ENCODE data around the gene DLK1.

DNA sequence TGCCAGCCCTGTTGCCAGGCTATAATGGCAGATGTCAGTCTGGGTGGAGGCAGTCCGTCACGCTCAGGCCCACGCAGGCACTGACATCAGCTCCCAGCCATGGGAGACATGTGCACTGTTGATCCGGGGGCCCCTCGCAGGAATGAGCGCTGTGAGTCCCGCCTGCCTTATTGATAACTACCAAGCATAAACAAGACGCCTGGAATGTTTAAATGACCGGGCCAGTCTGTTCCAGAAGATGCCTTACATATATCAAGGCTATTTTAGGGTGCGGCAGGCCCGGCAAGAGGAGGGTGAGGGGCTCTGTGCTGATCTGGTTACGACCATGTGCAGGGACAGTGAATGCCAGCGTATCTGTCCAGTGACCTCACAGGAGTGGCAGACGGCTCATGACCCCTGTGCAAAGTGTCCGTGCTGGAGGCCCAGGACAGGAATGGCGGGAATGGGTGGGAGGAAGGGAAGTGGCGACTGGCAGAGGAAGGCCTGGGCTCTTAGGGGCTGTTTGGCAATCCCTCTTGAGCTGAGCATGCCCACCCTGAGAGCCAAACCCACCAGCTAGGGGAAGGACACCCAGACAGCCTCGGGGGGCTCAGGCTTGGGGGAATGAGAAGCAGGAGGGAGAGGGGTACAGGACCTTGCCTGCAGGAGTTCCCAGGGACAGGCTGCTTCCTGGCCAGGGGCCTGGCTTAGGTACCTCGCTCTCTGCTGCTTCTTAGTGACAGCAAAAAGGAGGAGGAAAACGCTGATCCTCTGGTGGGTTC lies 49.3 kb downstream of the DLK1 start:
- no peak for TF ChIP-seq CEBPB (IDR thresholded peaks at IDR 0.05)
- no peak for TF ChIP-seq TEAD4 (IDR thresholded peaks at IDR 0.05)
- no peak for TF ChIP-seq EP300 (IDR thresholded peaks at IDR 0.05; ENCODE audit: borderline replicate concordance)
- TF ChIP-seq, protein P1, sequence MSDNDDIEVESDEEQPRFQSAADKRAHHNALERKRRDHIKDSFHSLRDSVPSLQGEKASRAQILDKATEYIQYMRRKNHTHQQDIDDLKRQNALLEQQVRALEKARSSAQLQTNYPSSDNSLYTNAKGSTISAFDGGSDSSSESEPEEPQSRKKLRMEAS (IDR thresholded peaks at IDR 0.05): no peak
- TF ChIP-seq, protein P2, sequence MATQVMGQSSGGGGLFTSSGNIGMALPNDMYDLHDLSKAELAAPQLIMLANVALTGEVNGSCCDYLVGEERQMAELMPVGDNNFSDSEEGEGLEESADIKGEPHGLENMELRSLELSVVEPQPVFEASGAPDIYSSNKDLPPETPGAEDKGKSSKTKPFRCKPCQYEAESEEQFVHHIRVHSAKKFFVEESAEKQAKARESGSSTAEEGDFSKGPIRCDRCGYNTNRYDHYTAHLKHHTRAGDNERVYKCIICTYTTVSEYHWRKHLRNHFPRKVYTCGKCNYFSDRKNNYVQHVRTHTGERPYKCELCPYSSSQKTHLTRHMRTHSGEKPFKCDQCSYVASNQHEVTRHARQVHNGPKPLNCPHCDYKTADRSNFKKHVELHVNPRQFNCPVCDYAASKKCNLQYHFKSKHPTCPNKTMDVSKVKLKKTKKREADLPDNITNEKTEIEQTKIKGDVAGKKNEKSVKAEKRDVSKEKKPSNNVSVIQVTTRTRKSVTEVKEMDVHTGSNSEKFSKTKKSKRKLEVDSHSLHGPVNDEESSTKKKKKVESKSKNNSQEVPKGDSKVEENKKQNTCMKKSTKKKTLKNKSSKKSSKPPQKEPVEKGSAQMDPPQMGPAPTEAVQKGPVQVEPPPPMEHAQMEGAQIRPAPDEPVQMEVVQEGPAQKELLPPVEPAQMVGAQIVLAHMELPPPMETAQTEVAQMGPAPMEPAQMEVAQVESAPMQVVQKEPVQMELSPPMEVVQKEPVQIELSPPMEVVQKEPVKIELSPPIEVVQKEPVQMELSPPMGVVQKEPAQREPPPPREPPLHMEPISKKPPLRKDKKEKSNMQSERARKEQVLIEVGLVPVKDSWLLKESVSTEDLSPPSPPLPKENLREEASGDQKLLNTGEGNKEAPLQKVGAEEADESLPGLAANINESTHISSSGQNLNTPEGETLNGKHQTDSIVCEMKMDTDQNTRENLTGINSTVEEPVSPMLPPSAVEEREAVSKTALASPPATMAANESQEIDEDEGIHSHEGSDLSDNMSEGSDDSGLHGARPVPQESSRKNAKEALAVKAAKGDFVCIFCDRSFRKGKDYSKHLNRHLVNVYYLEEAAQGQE (IDR thresholded peaks at IDR 0.05; ENCODE audit: low read depth): no peak
- no peak for TF ChIP-seq FOXM1 (IDR thresholded peaks at IDR 0.05; ENCODE audit: borderline replicate concordance, low read depth)
- no peak for TF ChIP-seq YY1 (IDR thresholded peaks at IDR 0.05; ENCODE audit: low read depth)
- TF ChIP-seq RAD21 (IDR thresholded peaks at IDR 0.05; ENCODE audit: low read depth): no peak
- no peak for TF ChIP-seq TAF1 (IDR thresholded peaks at IDR 0.05; ENCODE audit: low read depth)
